ENCODE results near the gene MFSD12.

- TF ChIP-seq, protein P1, sequence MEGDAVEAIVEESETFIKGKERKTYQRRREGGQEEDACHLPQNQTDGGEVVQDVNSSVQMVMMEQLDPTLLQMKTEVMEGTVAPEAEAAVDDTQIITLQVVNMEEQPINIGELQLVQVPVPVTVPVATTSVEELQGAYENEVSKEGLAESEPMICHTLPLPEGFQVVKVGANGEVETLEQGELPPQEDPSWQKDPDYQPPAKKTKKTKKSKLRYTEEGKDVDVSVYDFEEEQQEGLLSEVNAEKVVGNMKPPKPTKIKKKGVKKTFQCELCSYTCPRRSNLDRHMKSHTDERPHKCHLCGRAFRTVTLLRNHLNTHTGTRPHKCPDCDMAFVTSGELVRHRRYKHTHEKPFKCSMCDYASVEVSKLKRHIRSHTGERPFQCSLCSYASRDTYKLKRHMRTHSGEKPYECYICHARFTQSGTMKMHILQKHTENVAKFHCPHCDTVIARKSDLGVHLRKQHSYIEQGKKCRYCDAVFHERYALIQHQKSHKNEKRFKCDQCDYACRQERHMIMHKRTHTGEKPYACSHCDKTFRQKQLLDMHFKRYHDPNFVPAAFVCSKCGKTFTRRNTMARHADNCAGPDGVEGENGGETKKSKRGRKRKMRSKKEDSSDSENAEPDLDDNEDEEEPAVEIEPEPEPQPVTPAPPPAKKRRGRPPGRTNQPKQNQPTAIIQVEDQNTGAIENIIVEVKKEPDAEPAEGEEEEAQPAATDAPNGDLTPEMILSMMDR (IDR thresholded peaks at IDR 0.05): no peak
- TF ChIP-seq POLR2A (IDR thresholded peaks at IDR 0.05): no peak
Measured at GRCh38 chr19:3507371-3508120, 49.8 kb downstream of the MFSD12 start.

Measured in heart left ventricle (tissue), 13 donors.